GM13976 (cell line): ENCODE measurements around the gene CAMK1D.

Source experiments
- DNase-seq: peaks from one replicate; pipeline ENCODE4 v3.0.0; 2012; ENCODE audit warnings: low spot score
- in situ Hi-C: fragments of 300-500 bp; cut with MboI; formaldehyde crosslinking; loops from one replicate; pipeline ENCODE4 v1.12.0; 2022; ENCODE audit warnings: low sequenced_read_pairs, mixed read lengths, inconsistent platforms; ENCODE audit not compliant: unreplicated experiment
- TF ChIP-seq, protein P1 (sequence below): IDR thresholded peaks from 2 replicates; pipeline ENCODE4 v1.5.1; 2012; ENCODE audit warnings: borderline replicate concordance, mild to moderate bottlenecking; ENCODE audit not compliant: insufficient read depth; ENCODE audit errors: extremely low read depth, missing control alignments, control extremely low read depth

The CAMK1D gene

DNA sequence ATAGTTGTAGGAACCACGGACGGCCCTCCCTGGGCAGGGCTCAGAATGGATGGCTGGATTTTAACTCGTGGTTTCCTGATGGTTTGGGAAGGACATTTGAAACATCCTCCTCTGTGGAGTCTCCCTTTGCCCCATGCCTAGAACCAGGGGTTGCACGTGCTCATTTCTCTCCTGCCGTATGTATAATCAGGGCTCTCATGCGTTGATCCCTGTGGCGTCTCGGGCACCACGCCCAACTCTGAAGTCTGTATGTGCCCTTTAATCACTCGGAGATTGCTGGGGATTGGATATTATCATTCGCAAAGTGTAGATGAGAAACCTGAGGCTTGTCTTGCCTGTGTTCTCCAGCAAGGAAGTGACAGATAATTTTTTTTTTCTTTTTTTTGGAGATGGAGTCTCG is 257.1 kb downstream of the CAMK1D start:
- no peak for DNase-seq
- TF ChIP-seq, protein P1, sequence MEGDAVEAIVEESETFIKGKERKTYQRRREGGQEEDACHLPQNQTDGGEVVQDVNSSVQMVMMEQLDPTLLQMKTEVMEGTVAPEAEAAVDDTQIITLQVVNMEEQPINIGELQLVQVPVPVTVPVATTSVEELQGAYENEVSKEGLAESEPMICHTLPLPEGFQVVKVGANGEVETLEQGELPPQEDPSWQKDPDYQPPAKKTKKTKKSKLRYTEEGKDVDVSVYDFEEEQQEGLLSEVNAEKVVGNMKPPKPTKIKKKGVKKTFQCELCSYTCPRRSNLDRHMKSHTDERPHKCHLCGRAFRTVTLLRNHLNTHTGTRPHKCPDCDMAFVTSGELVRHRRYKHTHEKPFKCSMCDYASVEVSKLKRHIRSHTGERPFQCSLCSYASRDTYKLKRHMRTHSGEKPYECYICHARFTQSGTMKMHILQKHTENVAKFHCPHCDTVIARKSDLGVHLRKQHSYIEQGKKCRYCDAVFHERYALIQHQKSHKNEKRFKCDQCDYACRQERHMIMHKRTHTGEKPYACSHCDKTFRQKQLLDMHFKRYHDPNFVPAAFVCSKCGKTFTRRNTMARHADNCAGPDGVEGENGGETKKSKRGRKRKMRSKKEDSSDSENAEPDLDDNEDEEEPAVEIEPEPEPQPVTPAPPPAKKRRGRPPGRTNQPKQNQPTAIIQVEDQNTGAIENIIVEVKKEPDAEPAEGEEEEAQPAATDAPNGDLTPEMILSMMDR: no peak
- in situ Hi-C loops: no loop called here

DNA sequence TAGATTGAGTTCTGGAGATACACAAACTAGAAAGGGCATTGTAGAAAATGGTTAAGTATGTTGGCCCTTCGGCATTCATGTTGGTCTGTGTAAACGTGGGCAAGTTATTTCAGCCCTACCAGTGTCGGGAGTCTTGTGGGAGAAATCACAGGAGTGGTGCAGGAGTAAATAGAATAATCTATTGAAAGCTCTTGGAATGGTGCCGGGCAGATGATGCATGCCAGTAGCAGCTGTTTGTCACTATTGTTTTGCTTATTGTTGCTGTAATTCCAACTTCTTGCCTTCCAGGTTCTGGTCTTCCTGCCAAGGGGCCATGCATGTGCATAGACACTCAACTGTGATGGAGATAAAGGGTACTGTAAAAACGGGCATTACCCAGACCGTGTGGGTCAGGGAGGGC is 259.4 kb downstream of the CAMK1D start:
- TF ChIP-seq, protein P1: no peak
- DNase-seq: no peak
- in situ Hi-C loops: no loop called here

DNA sequence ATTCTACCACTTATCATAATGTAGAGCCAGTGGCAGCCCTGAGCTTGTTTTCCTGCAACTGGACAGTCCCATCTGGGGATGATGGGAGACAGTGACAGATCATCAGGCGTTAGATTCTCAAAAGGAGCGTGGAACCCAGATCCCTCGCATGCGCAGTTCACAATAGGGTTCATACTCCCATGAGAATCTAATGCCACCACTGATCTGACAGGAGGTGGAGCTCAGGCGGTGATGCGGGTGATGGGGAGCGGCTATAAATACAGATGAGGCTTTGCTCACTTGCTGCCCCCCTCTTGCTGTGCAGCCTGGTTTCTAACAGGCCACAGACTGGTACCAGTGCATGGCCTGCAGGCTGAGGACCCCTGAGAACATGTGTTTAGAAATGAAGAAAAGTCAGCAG is 260.1 kb downstream of the CAMK1D start:
- no peak for DNase-seq
- in situ Hi-C loops: no loop called here
- TF ChIP-seq, protein P1: no peak

DNA sequence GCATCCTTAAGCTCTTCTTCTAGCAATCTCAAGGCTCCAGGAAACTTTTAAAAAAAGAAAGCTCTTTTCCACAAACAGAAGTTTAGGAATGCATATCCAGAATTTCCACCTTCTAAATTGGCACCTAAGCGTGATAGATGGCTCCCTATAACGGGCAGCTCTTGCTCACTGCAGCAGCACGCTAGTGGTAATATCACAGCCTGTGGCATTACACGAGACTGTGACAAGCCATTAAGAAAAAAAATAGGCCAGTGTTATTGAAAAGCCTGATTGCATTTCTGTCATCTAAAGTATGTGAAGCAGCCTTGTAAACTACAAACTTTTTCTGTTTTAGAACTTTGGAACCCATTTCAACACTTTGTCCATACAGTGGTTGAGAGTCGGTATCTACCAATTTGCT is 263.8 kb downstream of the CAMK1D start:
- DNase-seq: no peak
- in situ Hi-C loops: no loop called here
- TF ChIP-seq, protein P1: no peak

DNA sequence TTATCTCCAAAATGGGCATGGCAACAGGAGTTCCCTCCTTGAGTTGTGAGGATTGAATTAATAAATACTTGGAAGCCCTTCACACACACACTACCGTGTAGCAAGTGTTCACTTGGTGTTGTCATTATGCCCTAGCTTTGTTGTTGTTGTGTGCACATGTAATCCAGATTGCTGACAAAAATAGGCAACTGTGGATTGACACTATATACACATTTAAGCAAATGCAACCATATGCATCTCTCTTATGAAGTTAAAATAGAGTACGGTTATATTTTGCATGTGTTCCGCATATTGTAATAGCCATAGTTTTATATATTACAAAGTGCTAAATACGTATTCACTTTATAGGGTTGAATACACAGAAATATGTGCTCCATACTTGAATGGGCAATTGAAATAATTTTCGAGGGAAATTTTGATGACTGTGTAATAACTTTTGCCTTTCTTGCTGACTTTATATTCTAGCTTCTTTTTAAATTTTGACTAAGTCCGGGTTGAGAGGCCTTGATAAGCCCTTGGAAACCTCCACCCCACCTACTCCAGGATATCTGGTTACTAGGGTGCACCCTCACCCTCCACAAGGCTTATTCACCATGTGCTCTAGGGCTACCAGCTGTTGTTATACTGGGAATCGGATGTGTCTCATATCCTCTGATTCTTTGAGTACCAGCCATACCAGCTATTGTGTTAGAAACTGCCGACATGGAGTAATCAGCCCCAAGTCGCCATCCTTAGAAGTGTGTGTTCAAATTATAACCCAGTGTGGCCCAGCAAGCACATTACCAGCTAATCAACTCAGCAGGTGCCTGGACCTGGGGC is 265.0 kb downstream of the CAMK1D start:
- TF ChIP-seq, protein P1: no peak
- in situ Hi-C loops: no loop called here
- no peak for DNase-seq

DNA sequence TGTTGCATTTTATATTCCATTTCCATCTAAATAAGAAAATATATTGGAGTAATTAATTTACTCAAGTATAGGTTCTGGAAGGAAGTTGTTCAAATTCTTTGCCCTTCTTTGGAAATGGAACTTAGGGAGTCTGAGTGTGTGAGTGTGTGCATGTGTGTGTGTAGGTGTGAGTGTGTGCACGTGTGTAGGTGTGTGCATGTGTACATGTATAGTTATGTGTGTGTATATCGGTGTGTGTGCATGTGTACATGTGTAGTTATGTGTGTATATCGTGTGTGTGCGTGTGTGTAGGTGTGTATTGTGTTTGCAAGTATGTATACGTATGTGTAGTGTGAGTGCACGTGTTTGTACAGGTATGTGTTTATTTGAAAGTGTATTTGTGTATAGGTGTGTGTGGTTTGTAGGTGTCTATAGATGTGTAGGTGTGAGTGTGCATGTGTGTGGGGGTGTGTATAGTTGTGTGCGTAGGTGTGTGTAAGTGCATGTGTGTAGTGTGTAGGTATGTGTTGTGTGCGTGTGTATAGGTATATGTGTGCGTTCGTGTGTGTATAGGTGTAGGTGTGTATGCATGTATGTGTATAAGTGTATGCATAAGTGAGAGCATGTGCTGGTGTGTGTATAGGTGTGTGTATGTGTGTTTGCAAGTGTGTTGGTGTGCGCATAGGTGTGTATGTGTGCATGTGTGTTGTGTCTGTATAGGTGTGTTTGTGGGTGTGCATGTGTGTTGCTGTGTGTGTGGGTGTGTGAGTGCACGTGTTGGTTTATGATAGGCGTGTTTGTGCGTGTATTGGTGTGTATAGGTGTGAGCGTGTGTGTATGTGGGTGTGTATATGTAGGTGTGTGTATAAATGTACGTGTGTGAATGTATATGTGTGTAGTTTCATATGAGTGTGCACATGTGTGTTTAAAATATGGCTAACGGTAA is 266.2 kb downstream of the CAMK1D start:
- TF ChIP-seq, protein P1: no peak
- in situ Hi-C loops: no loop called here

More for the DNA sequence above, 266.2 kb downstream of the CAMK1D start:
- DNase-seq: no peak
